DLD1 (cell line): Measurements from ENCODE around the gene PMEPA1.

Experiments
- in situ Hi-C: cut with HindIII; loops from 2 replicates; pipeline ENCODE4 v1.10.0; 2017; ENCODE audit warnings: low sequenced_read_pairs

Gene PMEPA1

DNA sequence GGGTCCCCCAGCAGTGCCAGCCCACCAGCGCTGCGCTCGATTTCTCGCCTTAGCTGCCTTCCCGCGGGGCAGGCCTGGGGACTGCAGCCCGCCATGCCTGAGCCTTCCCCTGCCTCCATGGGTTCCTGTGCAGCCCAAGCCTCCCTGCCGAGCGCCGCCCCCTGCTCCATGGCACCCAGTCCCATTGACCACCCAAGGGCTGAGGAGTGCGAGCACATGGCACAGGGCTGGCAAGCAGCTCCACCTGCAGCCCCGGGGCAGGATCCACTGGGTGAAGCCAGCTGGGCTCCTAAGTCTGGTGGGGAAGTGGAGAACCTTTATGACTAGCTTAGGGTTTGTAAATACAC is 80.9 kb downstream of the PMEPA1 start:
- in situ Hi-C loops = loop anchor here (25.0 kb wide), 2 partner anchors 158 to 558 kb away; no protein-coding TSS in a partner anchor

GRCh38 chr20:57628047-57628961 is 81.5 kb downstream of the PMEPA1 start:
- in situ Hi-C loops = loop anchor here (25.0 kb wide), 2 partner anchors 159 to 559 kb away; no protein-coding TSS in a partner anchor

GRCh38 chr20:57627339-57627738 is 82.5 kb downstream of the PMEPA1 start:
- in situ Hi-C loops = loop anchor here (25.0 kb wide), 2 partner anchors 160 to 560 kb away; no protein-coding TSS in a partner anchor

DNA sequence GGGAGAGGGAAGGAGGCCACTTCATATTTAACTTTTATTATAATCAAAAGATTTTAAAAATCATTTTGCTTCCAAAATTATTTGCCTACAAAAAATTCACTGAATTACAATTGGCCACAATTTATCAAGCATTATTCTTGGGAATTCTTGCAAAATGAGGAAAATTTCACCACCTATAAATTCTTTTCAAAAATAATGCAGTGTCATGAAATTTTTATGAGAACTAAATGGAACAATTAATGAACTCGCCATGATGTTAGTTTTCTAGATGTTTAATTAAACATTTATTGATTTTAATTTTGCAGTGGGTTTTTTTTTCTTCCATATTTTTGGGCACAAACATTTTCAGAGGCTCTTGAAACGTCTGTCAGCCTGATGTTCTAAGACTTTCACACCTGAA is 83.8 kb downstream of the PMEPA1 start:
- in situ Hi-C loops = loop anchor here (25.0 kb wide), 2 partner anchors 161 to 561 kb away; no protein-coding TSS in a partner anchor

DNA sequence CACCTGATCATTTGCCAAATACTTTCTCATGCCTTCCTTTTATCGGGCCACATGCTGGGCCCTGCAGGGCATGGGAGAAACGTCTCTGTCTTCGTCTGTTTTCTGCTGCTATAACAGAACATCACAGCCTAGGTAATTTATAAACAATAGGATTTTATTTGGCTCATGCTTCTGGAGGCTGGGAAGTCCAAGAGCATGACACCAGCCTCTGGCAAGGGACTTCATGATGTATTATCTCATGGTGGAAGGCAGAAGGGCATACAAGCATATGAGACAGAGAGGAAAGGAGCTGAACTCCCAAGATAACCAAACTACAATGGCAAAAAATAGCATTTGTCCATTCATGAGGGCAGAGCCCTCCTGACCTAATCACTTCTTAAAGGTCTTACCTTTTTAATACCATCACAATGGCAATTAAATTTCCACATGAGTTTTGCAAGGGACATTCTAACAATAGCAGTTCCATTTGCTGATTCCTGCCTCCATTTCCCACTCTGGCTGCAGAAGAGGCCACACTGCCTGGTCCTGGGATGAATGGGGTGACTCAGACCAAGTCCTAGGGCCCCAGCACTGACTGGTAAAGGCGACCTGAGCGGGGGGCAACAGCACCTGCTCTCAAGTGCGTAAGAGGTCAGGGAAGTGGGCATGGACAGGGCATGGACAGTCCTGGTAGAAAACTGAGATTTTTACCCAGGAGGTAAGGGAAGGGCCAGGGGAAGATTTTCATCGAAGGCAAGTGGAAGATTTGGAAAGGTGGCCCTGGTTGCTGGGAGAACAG is 84.4 kb downstream of the PMEPA1 start:
- in situ Hi-C loops = loop anchor here (25.0 kb wide), 2 partner anchors 162 to 562 kb away; no protein-coding TSS in a partner anchor

DNA sequence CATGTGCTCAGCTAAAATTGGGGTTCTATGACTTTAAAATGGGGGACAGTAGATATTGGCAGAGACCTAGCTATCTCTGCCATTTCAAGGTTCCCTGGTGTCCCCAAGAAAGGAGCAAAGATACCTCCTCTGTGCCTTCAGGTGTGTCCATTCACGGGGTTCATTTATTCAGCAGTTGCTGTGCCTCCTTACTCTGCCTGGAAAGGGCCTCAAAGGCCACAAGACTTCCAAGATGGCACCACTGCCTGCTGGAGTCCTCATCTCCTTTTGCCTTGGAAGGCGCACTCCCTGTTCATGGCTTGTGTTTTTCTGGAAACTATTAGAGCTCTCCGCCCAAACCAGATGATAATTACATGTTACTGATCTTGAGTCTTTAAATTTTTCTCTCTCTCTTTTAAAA is 85.7 kb downstream of the PMEPA1 start:
- in situ Hi-C loops = loop anchor here (25.0 kb wide), 2 partner anchors 112 to 463 kb away; no protein-coding TSS in a partner anchor

DNA sequence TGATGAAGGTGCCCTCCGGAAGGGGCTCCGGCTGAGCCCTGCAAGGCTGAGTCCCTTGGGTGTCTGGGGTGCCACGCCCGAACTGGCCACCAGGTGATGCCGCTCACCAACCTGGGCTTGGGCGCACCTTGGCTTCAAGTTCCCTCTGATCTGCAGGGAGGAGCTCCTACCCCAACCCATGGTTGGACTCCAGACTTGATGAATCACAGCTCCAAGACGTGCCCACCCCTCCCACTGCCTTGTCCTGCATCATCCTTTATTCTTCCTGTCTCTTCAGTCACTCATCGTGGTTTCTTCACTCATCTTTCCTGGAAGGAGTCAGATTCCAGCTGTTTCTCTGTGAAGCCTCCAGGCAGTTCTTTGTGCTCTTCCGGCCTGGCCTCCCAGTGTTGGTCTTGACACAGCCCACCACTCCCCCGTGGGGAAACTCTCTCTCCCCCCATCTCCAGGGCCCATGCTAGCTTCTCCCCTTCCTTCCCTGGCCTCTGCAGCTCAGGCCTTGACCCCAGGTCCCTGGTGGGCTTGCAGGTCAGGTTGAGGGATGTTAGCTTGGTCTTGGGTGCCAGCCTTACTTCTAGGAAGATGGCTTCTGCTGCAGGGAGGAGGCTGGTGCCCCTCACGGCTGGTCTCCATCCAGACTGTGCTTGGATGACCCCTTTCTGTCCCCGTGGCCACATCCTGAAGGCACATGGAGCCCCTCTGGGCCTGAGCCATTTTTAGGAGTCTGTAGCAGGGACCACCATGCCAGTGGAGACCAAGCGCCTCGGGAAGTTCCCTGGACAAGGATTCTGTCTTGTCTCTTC is 87.0 kb downstream of the PMEPA1 start:
- in situ Hi-C loops = loop anchor here (25.0 kb wide), 2 partner anchors 110 to 465 kb away; no protein-coding TSS in a partner anchor

DNA sequence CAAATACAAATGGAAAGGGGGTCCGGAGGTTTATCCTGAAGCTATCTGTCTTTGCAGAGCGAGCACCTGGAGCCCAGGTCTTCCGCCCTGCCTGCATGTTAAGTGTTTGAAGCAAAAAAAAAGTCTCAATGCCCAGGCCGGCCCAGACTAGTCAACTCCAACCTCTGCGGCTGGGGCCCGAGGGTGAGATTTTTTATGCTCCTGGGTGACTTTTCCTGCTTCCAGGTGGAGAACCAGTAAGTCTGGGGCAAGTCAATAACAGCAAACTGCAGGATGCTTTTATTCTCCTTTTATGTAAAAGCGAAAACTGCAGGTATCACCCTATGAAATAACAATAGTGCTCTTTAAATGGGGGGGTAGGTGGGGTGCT is 87.6 kb downstream of the PMEPA1 start:
- in situ Hi-C loops = loop anchor here (25.0 kb wide), 2 partner anchors 110 to 465 kb away; no protein-coding TSS in a partner anchor

- in situ Hi-C loops = loop anchor here (25.0 kb wide), 2 partner anchors 109 to 466 kb away; no protein-coding TSS in a partner anchor
Measured at GRCh38 chr20:57621421-57622200, 88.2 kb downstream of the PMEPA1 start.

GRCh38 chr20:57620999-57621398 is 88.8 kb downstream of the PMEPA1 start:
- in situ Hi-C loops = loop anchor here (25.0 kb wide), 2 partner anchors 109 to 466 kb away; no protein-coding TSS in a partner anchor

DNA sequence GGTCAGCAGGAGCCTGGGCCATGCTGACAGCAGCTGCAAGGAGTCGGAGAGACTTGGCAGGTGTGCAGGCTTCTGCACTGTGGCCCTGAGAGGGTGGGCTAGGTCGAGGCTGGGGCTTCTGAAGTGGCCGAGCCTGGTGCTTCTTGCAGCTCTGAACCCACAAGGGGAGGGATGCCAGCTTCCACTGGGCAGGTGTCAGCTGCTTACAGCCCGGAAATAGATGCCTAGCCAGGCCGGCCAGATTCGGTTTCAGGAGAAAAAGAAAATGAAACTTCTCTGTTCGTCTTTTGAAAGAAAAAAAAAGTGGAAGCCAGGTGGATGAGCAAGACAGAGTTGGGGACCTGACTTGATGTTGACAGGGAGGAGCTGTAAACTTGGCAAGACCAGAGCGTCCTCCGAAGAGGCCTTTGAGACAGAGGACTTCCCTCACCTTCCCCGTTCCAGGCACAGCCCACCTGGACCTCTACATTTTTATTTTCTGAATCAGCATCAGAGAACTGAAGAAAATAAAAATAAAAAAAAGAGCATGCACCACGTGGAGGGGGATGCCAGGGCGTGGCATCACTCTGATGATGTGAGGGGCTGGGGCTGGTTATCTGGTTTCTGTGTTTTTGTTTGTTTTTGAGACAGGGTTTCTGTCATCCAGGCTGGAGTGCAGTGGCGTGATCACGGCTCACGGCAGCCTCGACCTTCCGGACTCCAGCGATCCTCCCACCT is 89.4 kb downstream of the PMEPA1 start, which contains the start of gene ZBP1:
ZBP1 (minus strand) TSS at position 153 of the 717 bp plus-strand sequence; CDS start at position 22, 131 bp downstream.
- in situ Hi-C loops = loop anchor here (25.0 kb wide), 2 partner anchors 108 to 467 kb away; no protein-coding TSS in a partner anchor

GRCh38 chr20:57619051-57619831 is 90.6 kb downstream of the PMEPA1 start:
- in situ Hi-C loops = loop anchor here (25.0 kb wide), 2 partner anchors 107 to 468 kb away; no protein-coding TSS in a partner anchor

- in situ Hi-C loops = loop anchor here (25.0 kb wide), 2 partner anchors 106 to 469 kb away; no protein-coding TSS in a partner anchor
Measured at GRCh38 chr20:57618764-57619050, 91.1 kb downstream of the PMEPA1 start.

GRCh38 chr20:57618091-57618763 is 91.6 kb downstream of the PMEPA1 start:
- in situ Hi-C loops = loop anchor here (25.0 kb wide), 2 partner anchors 106 to 469 kb away; no protein-coding TSS in a partner anchor

GRCh38 chr20:57617079-57617795 is 92.6 kb downstream of the PMEPA1 start:
- in situ Hi-C loops = loop anchor here (25.0 kb wide), 2 partner anchors 105 to 470 kb away; no protein-coding TSS in a partner anchor

GRCh38 chr20:57616143-57616951 is 93.5 kb downstream of the PMEPA1 start:
- in situ Hi-C loops = loop anchor here (25.0 kb wide), 2 partner anchors 104 to 471 kb away; no protein-coding TSS in a partner anchor
